Stimulated activated naive B cell treated with anti-CD40 and anti-IgM and Interleukin-4, amounts not matched to agents 10 μg/mL and 1 μg/mL and 100 μg/mL, for 72 hours (primary cell): ENCODE measurements around the gene HTRA3.

Experiments used
- ATAC-seq, 2 donors: fragments of 150-1000 bp; cut with Tn5 transposase; replicated peaks; 2 replicates each; pipeline ENCODE4 v1.10.0; 2021; ENCODE audit warnings: moderate library complexity in 1 of 2
- DNase-seq: peaks from one replicate; pipeline ENCODE4 v3.0.0; 2021
- H3K27ac Mint-ChIP-seq: one replicate; pipeline ENCODE4 v1.8.0; 2022; ENCODE audit warnings: mild to moderate bottlenecking, mixed read lengths
- H3K27me3 Mint-ChIP-seq, 2 donors: one replicate each; pipeline ENCODE4 v1.8.0; 2022; ENCODE audit warnings: mixed read lengths in 2 of 2
- H3K36me3 Mint-ChIP-seq, 2 donors: one replicate each; pipeline ENCODE4 v1.8.0; 2022; ENCODE audit warnings: mixed read lengths in 2 of 2, mild to moderate bottlenecking in 1 of 2
- H3K4me1 Mint-ChIP-seq, 2 donors: one replicate each; pipeline ENCODE4 v1.8.0; 2022; ENCODE audit warnings: mixed read lengths in 2 of 2, mild to moderate bottlenecking in 1 of 2
- H3K4me3 Mint-ChIP-seq, 2 donors: one replicate each; pipeline ENCODE4 v1.8.0; 2022; ENCODE audit warnings: mild to moderate bottlenecking in 2 of 2, mixed read lengths in 2 of 2, moderate library complexity in 1 of 2
- H3K9me3 Mint-ChIP-seq, 2 donors: one replicate each; pipeline ENCODE4 v1.8.0; 2022; ENCODE audit warnings: mixed read lengths in 2 of 2, mild to moderate bottlenecking in 1 of 2

The HTRA3 gene

DNA sequence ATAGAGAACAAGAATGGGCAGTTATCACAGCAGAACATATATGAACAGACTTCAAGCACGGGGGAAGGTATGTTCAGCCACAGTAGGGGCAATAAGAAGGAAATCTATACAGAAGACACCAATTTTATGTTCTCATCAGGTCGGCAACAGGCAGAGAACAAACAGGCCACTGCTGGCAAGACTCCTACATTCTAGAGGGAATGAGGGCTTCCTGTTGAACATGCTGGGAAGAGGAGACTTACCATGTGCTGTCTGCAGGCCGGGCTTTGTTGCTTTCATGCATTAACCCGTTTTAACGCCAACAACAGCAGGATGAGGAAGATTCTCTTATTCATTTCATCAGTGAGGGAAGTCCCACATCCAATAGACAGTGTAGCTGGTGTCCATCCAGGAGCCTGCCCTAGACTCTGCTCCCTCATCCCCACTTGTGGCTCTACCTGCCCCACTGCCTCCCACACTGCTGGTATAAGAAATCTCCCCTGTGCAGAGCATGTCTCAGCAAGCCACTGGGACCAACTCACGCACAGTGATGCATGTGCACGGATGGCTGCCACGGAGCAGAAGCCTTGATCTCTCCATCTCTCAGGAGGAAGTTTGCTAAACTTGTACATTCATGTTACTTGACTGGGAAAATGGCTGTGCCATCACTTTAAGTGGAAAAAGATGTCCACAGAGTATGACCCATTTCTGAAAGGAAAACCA is 86.5 kb downstream of the HTRA3 start:
- peaks cover 4 to 9% of the 10 kb centered on the region in 2 donors for H3K27me3 Mint-ChIP-seq
- H3K36me3 Mint-ChIP-seq: no peaks in the 10 kb centered on the region
- ATAC-seq: no peak
- no peaks in the 10 kb centered on the region for H3K9me3 Mint-ChIP-seq
- no peak for DNase-seq
- no peak overlapping the region for H3K4me3 Mint-ChIP-seq
- H3K27ac Mint-ChIP-seq: no peak overlapping the region
- H3K4me1 Mint-ChIP-seq: peaks cover 0 to 5% of the 10 kb centered on the region in 2 donors
